NCI-H524 (cell line): ENCODE data around the gene PTPMT1.

Source experiments
- DNase-seq, 2 experiments: peaks; one replicate each; lab custom pipeline; 2025; lab: John Stamatoyannopoulos, UW

The PTPMT1 gene

DNA sequence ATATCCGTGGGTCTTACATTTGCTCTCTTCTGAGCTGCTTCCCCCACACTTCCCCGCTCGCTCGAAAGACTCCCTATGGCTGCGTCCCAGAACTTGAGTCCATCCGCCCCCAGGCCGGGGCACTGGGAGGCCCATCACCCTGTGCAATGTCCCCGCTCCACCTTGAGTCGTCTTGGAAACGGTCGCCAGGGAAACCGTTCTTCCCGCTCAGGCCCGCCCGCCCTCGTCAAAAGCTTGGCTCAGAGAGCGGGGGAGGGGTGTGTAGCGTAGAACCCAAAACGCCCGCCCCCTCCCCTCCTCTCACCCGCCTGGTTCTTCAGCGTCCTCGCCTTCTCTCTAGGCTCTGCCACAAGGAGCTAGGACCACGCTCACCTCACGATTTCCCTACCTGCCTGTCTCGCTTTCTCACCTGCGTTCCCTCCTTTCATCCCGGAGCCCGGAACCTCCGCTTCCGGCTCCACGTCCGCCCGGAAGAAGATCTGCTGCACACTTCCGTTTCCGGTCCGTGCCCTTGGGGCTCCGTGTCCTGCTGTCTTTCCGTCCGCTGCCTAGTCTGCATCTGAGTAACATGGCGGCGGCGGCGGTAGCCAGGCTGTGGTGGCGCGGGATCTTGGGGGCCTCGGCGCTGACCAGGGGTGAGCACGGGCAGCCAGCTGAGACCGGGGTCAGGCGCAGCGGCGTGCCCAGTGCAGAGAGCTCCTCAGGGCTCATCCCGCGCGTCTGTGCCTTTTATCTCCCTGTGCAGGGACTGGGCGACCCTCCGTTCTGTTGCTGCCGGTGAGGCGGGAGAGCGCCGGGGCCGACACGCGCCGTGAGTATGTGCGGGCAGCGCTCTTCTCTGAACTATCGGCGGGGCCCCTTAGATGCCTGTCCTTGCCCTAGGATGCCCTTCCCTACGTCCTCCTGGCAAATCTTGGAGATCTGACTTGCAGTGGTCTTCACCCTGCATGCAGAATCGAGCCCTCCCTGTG lies 13.4 kb downstream of the PTPMT1 start, which contains the start of the genes KBTBD4 and NDUFS3:
TSS of gene KBTBD4 (minus strand) at position 447 of the 971 bp plus-strand sequence. CDS start at position 428, 19 bp downstream.
TSS of gene NDUFS3 (plus strand) at position 551 of the 971 bp plus-strand sequence. CDS start at position 569, 18 bp downstream.
- peak; percentile 79 to 85 for DNase-seq

DNA sequence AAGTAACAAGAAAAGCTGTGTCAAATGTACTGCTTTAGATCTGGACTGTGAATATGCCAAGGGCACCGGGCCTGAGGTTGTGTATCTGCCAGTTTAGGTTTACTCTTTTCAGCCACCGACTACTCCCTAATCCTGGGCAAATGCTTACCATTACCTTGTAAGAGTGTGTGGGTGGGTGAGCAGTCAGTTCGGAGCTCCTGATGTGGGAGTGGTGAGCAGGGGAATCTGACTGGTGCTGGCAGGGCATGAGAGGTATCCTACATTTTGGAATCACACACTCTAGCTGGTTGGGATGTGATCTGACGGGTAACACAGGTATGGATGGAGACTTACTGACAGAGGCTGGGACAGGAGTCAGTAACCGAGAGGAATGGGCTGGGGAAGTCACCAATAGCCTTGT lies 18.4 kb downstream of the PTPMT1 start:
- no peak for DNase-seq

DNA sequence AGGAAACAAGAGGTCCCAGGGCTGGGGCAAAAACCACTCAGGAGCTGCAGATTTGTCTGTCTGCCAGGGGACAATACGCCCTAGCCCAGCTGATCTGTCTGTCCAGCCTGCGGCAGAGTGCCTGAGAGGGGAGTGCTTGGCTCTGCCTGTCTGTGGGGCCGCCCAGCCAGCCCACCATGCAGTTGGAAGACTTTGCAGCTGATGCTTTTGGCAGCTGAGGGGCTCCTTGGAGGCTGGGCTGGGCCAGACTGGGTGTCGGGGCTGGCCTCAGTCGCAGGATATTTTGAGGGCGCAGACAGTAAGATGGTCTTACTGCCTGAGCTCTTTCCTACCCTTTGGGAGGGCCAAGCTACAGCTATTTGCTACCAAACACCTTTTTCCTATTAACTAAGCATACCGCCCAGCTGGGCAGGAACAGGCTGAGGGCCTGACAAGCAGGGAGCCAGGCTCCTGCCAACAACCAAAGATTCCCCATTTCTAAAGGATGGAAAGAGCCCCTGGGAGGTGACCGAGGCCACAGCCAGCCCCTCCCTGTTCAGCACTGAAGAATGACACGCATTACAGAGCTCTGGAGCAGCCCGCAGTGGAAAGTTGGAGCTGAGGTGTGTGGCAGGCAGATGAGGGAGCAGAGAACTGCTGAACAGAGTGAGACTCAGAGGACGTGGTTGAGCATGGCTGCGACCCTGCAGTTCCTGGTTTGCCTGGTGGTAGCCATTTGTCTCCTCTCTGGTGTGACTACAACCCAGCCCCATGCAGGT lies 20.9 kb downstream of the PTPMT1 start, which contains the start of gene FAM180B:
TSS of gene FAM180B (plus strand) at position 581 of the 758 bp plus-strand sequence. CDS start at position 672, 91 bp downstream.
- DNase-seq = no peak

DNA sequence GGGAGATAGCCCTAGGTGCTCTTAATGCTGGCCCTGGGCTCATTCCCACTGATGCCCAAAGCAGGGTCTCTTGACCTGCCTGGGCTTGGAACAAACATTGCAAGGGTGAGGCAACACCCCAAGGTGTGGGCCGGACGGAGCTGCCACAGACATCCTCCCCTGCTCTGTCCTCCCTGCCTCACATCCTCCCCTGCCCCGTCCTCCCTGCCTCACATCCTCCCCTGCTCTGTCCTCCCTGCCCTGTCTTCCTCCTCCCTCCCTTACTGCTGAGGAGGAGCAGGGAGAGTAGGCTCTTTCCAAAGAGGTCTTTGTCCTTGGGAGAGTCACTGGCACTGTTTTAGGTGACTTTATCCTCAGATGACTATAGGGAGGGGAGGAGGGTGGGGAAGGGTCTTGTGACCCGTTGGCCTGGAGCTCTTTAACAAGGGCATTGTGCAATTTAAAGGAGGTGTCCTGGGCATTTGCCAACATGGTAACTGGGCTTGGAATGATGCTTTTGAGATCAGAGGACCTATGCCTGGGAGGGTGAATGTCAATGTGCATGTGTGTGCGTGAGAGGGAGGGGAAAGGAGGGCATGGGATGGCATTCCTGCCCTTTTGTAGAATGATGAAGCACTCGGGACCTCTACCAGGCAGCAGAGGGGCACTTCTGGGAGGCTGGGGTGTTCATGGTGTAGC lies 21.8 kb downstream of the PTPMT1 start:
- DNase-seq = no peak

DNA sequence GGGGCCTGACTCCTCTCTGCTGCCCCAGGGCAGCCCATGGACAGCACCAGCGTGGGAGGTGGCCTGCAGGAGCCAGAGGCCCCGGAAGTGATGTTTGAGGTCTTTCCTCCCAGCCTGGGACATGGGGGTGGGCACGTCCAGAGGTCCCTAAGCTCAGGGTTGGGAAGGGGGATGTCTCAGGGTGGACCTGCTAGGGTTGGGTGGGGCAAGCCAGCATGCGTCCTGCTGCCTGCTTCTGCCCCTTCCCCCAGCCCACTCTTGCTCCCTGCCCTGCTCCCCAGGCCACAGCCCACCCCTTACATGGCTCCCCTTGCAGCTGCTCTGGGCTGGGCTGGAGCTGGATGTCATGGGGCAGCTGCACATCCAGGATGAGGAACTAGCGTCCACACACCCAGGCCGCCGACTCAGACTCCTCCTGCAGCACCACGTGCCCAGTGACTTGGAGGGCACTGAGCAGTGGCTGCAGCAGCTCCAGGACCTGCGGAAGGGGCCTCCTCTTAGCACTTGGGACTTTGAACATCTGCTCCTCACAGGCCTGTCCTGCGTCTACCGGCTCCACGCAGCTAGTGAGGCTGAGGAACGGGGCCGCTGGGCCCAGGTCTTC lies 22.4 kb downstream of the PTPMT1 start:
- DNase-seq = no peak

DNA sequence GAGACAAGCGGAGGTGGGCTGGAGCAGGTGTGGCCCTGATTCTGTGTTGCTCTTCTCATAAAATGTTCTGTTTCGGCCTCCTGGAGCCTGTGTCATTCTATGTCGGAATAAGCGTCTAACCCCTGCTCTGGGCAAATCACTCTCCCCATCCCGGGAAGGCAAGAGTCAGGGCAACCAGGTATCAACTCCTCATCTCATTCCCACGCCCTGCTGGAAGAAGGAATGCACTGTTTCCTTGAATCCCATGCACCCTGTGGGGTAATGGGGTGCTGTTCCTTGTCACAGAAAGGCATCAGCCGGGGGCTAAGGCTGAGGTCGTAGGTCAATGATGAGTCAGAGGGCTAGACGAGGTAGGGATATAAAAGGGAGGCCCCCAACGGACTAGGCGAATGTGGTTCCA lies 23.7 kb downstream of the PTPMT1 start:
- DNase-seq = no peak

DNA sequence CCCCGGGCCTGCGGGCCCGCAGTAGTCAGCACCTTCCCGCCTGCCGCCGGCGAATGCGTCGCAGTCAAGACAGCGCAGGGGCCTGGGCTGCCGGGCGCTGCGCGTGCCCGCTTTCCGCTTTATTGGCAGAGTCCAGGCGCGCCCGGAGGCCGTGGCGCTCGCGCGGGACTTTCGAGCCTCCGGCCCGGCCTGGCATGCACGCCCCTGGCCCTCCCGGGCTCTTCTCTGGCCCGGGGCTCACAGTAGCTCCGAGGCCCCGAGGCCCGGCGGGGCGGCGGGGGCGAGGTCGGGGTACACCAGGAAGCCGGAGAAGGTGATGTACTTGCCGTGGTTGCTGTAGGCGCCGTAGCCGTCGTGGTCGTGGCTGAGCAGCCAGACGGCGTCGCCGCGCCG lies 24.2 kb downstream of the PTPMT1 start:
- DNase-seq = no peak

DNA sequence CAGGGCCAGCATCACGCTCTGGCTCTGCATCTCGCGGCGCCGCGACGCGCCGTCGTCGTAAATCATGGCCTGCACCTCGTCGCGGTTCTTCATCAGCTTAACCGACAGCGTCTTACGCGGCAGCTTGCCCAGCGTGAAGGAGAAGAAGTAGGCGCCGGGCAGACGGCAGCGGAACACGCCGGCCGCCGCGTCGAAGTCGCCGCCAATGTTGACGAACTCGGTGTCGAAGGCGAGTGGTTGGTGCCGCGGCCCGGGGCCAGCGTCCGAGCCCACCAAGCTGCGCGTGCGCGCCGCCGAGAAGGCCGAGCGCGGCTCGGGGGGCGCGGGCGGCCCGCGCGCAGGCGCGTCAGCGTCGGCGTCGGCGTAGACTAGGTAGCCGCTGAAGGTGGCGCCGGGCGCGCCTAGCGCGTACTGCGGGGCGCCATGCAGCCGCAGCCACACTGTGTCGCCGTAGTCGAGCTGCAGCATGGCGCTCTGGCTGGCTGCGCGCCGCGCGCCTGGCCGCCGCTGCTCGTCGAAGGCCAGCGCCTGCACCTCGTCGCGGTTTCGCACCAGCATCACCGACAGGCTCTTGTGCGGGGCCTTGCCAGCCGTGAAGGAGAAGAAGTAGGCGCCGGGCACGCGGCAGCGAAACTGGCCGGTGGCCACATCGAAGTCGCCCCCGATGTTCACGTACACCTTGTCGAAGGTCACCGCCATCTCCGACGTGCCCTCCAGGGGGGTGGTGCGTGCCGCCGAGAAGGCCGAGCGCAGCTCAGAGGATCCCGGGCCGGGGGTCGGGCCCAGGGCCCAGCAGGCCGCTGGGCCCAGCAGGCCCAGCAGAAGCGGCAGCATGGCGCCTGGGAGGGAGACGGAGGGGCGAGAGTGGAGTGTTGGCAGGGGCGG lies 24.8 kb downstream of the PTPMT1 start:
- DNase-seq = no peak

DNA sequence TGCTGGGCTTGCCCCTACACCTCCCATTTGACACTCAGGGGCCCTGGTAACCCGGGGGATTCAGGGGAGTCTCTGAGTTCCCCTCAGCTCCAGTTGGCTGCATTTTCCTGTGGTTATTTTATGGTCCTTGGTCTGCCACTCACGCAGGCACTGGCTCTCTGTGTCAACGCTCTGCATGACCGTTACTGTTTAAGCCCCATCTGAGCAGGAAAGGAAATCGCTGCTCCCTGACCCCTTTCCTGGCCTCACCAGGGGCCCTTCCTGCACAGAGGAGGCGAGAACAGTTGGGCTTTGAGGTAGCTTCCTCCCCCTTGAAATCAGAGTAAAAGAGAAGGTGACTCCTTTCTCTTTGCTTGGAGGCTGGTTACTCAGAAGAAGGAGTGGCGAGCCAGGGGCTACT lies 26.4 kb downstream of the PTPMT1 start:
- no peak for DNase-seq

DNA sequence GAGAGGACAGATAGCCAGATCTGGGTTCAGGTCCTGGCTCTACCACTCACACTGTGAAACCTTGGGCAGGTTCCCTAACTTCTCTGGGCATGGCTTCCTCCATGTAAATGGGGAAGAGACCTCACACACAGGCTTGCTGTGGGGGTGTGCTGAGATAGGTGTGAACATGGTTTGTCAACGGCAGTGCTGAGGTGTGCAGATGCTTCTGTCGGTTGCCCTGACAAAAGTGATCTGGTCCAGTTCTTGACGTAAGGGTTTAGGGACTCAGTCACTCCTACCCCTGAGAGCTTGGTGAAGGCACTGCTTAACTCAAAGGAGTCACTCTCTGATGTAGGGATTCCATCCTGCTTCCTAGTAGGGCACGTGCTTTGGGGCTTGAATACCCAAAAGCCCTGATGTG lies 26.9 kb downstream of the PTPMT1 start:
- DNase-seq = no peak

DNA sequence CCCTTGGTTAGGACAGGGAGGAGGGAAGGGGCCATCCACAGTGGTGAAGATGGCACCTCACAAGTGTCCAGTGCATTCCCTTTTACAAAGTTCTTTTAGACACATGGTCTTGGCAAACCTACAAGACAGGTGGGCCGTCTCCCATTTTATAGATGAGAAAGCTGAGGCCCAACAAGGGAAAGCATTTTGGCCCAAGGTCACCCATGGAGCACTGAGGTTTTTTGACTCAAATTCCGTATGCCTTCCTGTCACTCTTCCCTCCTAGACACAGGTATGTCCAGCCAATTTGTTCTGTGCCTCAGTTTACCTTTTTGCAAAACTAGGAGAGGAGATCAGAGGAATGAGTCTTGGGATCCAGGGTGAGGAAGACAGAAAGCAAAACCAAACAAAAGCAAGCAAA lies 27.6 kb downstream of the PTPMT1 start:
- no peak for DNase-seq

DNA sequence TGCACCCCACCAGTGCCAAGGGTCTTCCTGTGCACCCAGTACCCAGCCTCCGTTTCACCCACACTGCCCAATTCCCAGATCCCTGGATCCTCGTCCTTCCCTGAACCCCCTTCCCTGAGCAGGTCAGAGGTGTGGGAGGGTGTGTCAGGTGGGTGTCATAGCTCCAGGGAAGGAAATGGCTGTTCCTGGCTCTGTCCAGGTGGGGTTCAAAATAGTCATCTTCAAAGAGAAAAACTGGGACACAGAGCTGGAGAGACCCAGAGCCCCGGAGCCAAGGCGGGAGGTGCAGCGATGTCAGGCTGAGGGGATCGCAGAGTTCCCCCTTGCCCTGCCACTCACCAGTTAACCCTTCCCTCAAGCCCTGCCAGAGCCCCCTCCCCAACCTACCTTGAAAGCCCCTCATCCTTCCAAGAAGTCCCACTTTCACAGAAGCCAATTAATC lies 28.1 kb downstream of the PTPMT1 start:
- no peak for DNase-seq

DNA sequence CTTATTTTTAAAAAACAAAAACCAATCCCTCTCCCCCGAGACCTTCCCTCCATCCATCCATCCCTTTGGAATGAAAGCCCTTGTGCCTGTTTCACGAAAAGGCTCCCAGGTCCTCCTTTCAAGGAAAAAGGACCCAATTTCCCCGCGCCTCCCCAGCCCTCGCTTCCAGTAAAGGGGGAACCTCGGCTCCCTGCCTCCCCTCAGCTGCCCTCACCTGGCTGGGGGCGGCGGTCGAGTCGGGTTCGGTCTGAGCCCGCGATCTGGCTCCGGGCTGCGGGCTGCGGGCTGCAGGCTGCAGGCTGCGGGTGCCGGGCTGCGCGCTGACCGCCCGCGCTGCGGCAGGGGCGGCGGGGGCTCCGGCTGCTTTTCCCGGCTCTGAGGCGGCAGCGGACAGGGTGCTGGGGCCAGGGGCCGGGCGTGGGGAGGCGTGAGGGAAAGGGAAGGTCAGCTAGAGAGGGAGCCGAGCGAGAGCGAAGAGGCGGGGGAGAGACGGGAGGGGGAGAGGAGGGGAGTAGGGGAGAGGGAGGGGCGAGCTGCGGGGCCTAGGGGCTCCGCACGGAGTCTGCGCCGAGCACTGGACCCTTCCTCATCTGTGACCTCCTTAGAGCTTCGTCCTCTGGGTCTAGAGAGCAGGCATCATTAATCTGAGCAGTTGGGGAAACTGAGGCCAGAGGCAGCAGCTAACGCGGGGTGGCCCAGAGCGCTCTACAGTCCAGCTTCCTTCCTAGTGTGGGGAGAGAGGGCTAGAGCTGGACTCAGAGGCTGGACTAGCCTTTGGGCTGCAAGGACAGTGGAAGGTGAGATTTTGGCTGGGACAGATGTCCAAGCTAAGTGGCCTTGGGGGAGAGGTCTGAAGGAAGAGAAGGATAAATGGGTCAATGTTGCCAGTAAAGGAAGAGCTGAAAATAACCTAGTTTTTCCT lies 28.8 kb downstream of the PTPMT1 start, which contains the start of gene C1QTNF4:
TSS of gene C1QTNF4 (minus strand) at position 478 of the 922 bp plus-strand sequence. CDS start 3,601 bp downstream, outside the sequence.
- DNase-seq = no peak

DNA sequence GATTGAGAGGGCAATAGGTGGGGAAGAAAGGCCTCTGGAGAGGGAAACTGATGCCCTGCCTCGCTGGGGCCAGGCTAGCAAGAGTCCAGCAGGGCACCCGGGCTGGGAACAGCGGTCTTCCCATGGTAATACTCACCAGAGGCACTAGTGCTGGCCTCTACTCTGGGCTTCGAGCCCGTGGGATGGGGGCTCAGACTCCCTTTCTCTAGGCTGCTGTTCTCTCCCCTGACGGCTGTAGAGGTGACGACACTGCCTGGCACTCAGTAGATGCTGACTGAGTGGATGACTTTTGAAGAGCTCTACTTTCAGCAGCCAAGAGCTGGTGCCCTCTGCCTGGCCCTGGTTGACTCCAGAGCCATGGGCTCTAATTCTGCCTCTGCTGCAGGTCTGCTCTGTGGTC lies 29.6 kb downstream of the PTPMT1 start:
- DNase-seq = no peak

DNA sequence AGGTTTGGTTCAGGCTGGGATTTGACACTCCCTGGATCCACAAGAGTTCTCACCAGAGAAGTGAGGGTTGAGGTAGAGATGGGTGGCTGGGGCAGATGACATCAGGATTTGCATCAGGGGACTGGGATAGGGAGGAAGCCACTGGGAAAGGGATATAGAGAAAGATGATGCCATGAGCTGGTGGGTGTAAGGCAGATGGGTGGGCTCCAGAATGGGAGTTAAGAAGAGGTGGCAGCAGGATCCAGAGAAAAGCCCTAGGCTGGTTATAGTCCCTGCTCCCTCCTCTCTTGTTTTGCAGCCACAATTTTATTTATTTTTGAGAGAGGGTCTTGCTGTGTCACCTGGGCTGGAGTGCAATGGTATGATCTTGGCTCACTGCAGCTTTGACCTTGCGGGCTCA lies 30.6 kb downstream of the PTPMT1 start:
- DNase-seq = no peak

DNA sequence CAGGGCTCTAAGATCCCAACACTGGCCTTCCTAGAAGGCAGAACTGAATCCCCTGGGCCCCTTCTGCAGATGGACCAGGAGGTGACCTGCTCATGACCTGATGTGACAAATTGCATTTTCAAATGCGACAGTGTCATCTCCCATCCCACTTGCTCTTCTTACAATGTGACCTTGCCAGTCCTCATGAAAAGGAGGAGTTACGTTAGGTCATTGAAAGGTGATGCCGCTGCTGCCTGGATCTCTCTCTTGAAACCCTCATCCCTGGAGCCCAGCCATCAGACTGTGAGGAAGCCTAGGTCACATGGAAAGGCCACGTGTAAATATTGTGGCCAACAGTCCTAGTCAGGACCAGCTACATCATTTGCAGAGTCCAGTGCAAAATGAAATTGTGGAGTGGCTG lies 34.5 kb downstream of the PTPMT1 start:
- DNase-seq = no peak

DNA sequence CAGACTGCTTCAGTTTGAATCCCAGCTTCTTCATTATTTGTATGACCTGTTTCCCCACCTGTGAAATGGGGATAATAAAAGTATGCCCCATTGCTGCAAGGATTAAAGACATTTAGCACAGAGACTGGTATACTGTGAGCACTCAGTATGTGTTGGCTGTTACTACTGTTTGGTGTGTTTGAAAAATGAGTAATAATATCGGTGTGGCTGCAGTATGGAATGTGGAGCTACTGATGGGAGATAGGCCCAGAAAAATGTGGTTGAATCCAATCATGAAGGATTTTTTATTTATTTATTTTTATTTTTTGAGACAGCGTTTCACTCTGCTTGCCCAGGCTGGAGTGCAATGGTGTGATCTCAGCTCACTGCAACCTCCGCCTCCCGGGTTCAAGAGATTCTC lies 37.9 kb downstream of the PTPMT1 start:
- DNase-seq = no peak

DNA sequence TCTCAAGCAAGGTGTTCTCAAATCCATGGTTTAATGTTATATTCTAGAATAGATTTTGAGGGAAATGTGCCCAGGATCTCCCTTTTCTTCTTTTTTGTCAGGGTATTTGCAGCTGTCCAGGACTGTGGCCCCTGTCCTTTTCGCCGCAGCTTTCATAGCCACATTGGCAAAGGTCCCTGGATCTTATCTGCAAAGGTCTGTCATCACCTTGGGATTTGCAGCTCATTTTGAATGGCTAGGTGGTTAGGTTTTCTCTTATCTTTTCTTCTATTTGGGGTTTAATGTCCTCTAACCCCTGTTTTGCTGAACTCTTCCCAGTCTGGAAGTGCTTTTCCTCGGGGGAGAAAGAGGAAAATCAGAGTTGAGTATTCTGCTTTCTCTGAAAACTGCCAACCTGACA lies 40.5 kb downstream of the PTPMT1 start:
- DNase-seq = no peak

DNA sequence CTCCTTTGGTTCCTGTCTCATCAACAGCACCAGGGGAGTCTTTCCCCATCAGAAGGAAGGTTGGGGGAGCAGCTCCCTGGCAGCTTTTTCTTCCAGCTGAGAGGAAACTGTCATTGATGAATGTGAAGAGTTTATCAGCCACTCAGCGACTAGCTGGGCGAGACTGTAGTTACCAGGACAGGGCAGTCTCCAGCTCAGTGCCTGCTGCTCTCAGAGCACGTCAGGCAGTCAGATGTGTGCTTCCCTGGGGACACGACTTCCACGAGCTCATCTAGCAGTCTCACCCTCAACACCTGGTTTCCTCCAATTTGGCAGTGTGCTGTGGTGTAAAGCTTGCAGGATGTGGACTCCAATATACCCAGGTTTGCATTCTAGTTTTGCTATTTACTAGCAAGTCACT lies 41.3 kb downstream of the PTPMT1 start:
- peak in 1 of 2 experiments; percentile 27 for DNase-seq
